NB4 (cell line): Measurements from ENCODE around the gene GNPNAT1.

Source experiments
- CTCF ChIP-seq: IDR thresholded peaks from one replicate; pipeline ENCODE4 v1.5.1; 2012; ENCODE audit warnings: low read depth, low read length
- MAX ChIP-seq: IDR thresholded peaks from 2 replicates; pipeline ENCODE4 v1.6.1; 2011; ENCODE audit warnings: low read depth, low read length
- MYC ChIP-seq: IDR thresholded peaks from 2 replicates; pipeline ENCODE4 v1.6.1; 2011; ENCODE audit warnings: low read depth, low read length
- POLR2A ChIP-seq: IDR thresholded peaks from 2 replicates; pipeline ENCODE4 v1.6.1; 2011; ENCODE audit warnings: mild to moderate bottlenecking; ENCODE audit not compliant: insufficient read length; ENCODE audit errors: extremely low read depth

- TF ChIP-seq CTCF (no peak), POLR2A (no peak), MYC (no peak), MAX (no peak)
Measured at GRCh38 chr14:52740751-52741150, 50.7 kb downstream of the GNPNAT1 start.
